ENCODE data around the gene ZBTB25.
A peak's percentile ranks its signal among the peaks of the same experiment; 100 is the strongest.

The ZBTB25 gene

GRCh38 chr14:64513271-64513670, 9.6 kb upstream of the ZBTB25 start:
- DNase-seq = no peak

- peak; percentile 63 for DNase-seq
These were observed 7.4 kb upstream of the ZBTB25 start for GRCh38 chr14:64510825-64511671.

- no peak for DNase-seq
These were observed 5.4 kb upstream of the ZBTB25 start for GRCh38 chr14:64509036-64509435.

GRCh38 chr14:64508215-64508776, 4.7 kb upstream of the ZBTB25 start:
- no peak for DNase-seq

GRCh38 chr14:64507376-64508156, 3.9 kb upstream of the ZBTB25 start:
- no peak for DNase-seq

- no peak for DNase-seq
These were observed 3.1 kb upstream of the ZBTB25 start for GRCh38 chr14:64506721-64507120.

GRCh38 chr14:64504897-64505794, 1.5 kb upstream of the ZBTB25 start:
- DNase-seq = peak; percentile 86

GRCh38 chr14:64504310-64504896, 765 bp upstream of the ZBTB25 start, which contains the start of gene ZBTB1:
ZBTB1 (plus strand) TSS chr14:64504770; CDS start chr14:64521505, 16,735 bp downstream.
- DNase-seq = peak; percentile 57

- DNase-seq = no peak
These were observed 678 bp downstream of the ZBTB25 start for GRCh38 chr14:64502887-64503433.

- no peak for DNase-seq
These were observed 1.2 kb downstream of the ZBTB25 start for GRCh38 chr14:64502456-64502855.

- DNase-seq = no peak
These were observed 2.0 kb downstream of the ZBTB25 start for GRCh38 chr14:64501411-64502171.

- no peak for DNase-seq
These were observed 3.5 kb downstream of the ZBTB25 start for GRCh38 chr14:64500088-64500487.

- DNase-seq = no peak
These were observed 6.9 kb downstream of the ZBTB25 start for GRCh38 chr14:64496764-64497163.

GRCh38 chr14:64495252-64495651, 8.4 kb downstream of the ZBTB25 start:
- no peak for DNase-seq

- DNase-seq = no peak
These were observed 10.2 kb downstream of the ZBTB25 start for GRCh38 chr14:64493455-64493854.

GRCh38 chr14:64491637-64492036, 12.0 kb downstream of the ZBTB25 start:
- no peak for DNase-seq

GRCh38 chr14:64488590-64489099, 15.0 kb downstream of the ZBTB25 start:
- DNase-seq = no peak

- DNase-seq = no peak
These were observed 24.9 kb downstream of the ZBTB25 start for GRCh38 chr14:64478634-64479250.

- no peak for DNase-seq
These were observed 27.2 kb downstream of the ZBTB25 start for GRCh38 chr14:64476438-64476837.

- no peak for DNase-seq
These were observed 27.9 kb downstream of the ZBTB25 start for GRCh38 chr14:64475585-64476273.
